IPS-18a (cell line): ENCODE data around the gene MICU2.

ENCODE experiments used
- H3K27ac ChIP-seq: one replicate; pipeline ENCODE4 v1.5.1; 2013; ENCODE audit warnings: low read length
- H3K27me3 ChIP-seq: one replicate; pipeline ENCODE4 v1.6.1; 2013; ENCODE audit warnings: mild to moderate bottlenecking, low read length; ENCODE audit not compliant: control insufficient read depth, insufficient read depth
- H3K36me3 ChIP-seq: one replicate; pipeline ENCODE4 v1.6.1; 2013; ENCODE audit warnings: low read depth, low read length; ENCODE audit not compliant: control insufficient read depth
- H3K4me1 ChIP-seq: one replicate; pipeline ENCODE4 v1.6.1; 2013; ENCODE audit warnings: low read depth, low read length; ENCODE audit not compliant: control insufficient read depth
- H3K4me3 ChIP-seq: one replicate; pipeline ENCODE4 v1.5.1; 2013; ENCODE audit warnings: low read length
- H3K9ac ChIP-seq: one replicate; pipeline ENCODE4 v1.6.1; 2013; ENCODE audit warnings: mild to moderate bottlenecking, low read length, moderate library complexity
- H3K9me3 ChIP-seq: one replicate; pipeline ENCODE4 v1.6.1; 2013; ENCODE audit warnings: low read depth, low read length; ENCODE audit not compliant: control insufficient read depth

The MICU2 gene

DNA sequence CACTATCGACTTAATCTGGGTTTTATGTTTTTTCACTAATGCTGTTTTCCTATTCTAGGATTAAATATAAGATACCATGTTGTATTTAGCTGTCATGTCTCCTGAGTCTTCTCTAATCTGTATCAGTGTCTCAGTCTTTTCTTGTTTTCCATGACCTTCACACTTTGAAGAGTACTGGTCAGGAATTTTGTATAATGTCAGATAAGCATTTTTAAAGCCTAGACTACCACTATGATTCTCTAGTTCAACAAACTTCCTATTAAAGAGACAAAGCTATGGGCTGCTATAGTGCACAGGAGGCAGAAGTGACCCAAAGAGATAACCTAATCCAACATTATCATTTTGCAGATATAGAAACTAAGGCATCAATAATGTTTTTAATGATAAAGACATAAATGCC lies 81.8 kb downstream of the MICU2 start:
- no peak overlapping the region for H3K27ac ChIP-seq
- no peak overlapping the region for H3K9ac ChIP-seq

DNA sequence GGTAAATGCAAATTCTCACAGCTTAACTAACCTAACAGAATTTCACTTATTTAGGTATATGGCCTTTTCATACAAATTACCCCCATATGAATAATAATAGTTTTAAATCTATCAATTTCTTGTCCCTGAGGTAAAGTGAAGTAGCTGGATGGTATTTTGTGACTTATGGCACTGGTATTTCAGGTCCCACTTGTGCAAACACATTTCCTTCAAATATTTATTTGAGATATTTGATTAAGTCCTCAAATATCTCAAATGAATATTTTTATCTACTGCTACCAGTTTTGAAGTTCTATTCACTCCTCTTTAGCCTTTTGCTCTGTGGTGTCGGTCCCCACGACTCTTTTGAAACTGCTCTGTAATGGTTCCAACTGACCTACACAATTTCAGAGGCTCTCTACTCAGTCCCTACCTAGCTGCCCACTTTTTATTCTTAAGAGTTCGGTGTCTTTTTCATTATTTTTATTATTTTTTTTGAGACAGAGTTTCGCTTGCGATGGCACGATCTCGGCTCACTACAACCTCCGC lies 85.3 kb downstream of the MICU2 start:
- H3K4me1 ChIP-seq = no peaks in the 10 kb centered on the region
- H3K9ac ChIP-seq = no peak overlapping the region
- no peaks in the 10 kb centered on the region for H3K27me3 ChIP-seq
- H3K27ac ChIP-seq = no peak overlapping the region
- H3K9me3 ChIP-seq = no peaks in the 10 kb centered on the region
- H3K4me3 ChIP-seq = no peak overlapping the region
- H3K36me3 ChIP-seq = peaks cover 4% of the 10 kb centered on the region

More for the DNA sequence above, 81.8 kb downstream of the MICU2 start:
- Histone ChIP-seq H3K36me3 (peaks cover 4% of the 10 kb centered on the region), H3K4me3 (no peak overlapping the region), H3K4me1 (no peaks in the 10 kb centered on the region), H3K9me3 (no peaks in the 10 kb centered on the region), H3K27me3 (no peaks in the 10 kb centered on the region)

DNA sequence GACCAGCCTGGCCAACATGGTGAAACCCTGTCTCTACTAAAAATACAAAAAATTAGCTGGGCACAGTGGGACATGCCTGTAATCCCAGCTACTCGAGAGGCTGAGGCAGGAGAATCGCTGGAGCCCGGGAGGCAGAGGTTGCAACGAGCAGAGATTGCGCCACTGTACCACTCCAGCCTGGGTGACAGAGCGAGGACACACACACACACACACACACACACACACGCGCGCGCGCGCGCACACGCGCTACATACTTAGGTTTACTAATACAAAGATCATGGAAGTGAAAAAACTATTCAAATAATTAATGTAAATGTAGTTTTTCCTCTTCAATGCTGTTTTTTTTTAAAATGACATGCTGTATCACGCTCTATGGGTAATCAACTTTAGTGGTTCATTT lies 86.4 kb downstream of the MICU2 start:
- no peaks in the 10 kb centered on the region for H3K4me1 ChIP-seq
- no peak overlapping the region for H3K27ac ChIP-seq
- no peak overlapping the region for H3K9ac ChIP-seq
- H3K36me3 ChIP-seq = peaks cover 9% of the 10 kb centered on the region
- H3K27me3 ChIP-seq = no peaks in the 10 kb centered on the region
- H3K4me3 ChIP-seq = no peak overlapping the region
- H3K9me3 ChIP-seq = no peaks in the 10 kb centered on the region

DNA sequence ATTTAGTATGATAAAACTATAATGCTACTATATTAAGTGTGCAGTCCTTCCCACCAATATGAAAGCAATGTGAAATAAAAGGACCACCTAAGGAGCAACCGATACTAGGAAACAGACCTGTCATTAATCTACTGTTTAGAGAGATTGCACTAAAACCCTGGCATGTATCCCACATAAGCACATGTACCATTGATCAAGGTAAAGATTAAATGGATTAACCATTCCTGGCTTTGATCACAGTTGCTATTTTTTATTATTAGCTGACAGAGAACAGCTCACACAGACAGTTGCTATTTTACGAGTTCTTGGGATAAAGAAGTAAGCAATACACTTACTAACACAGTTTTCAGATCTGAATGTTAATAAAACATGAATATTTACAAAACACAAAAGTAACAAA lies 87.2 kb downstream of the MICU2 start:
- H3K27ac ChIP-seq = no peak overlapping the region
- no peaks in the 10 kb centered on the region for H3K4me1 ChIP-seq
- H3K4me3 ChIP-seq = no peak overlapping the region
- H3K9ac ChIP-seq = no peak overlapping the region
- H3K36me3 ChIP-seq = peaks cover 9% of the 10 kb centered on the region
- H3K9me3 ChIP-seq = no peaks in the 10 kb centered on the region
- no peaks in the 10 kb centered on the region for H3K27me3 ChIP-seq

DNA sequence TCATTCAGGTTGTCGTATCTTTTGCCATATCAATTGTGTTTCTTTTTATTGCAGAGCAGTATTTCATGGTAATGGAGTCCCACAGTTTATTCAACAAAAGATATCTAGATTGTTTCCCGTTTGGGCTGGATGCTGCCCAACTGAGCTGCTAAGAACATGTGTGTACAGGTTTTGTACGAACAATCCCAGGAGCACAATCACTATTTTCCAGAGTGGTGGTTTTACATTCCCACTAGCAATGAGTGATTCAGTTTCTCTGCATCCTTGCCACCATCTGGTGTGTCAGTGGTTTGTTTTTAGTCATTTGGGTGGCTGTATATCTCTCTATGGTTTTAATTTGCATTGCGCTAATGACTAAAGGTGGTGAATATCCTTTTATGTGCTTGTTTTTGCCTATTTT lies 92.1 kb downstream of the MICU2 start:
- Histone ChIP-seq H3K9me3 (no peaks in the 10 kb centered on the region), H3K27ac (no peak overlapping the region), H3K36me3 (peaks cover 16% of the 10 kb centered on the region), H3K4me1 (no peaks in the 10 kb centered on the region), H3K4me3 (no peak overlapping the region), H3K9ac (no peak overlapping the region), H3K27me3 (no peaks in the 10 kb centered on the region)

DNA sequence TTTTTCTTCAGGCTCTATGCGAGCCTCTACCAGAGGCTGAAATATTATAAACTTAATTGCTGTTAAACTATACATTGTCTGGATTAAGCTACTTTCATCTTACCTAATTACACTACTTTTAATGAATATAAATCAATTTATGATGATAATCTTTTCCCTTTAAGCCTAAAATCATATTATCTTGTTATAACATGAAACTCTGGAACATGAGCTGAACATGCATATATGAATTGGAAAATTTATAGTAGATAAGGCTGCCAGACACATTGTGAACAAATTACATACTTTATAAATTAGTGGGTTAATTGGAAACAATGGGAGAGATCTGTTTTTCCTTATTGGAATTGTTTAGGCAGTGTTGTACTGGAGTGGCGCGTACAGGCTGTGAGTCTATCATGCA lies 99.6 kb downstream of the MICU2 start:
- Histone ChIP-seq H3K27ac (no peak overlapping the region), H3K9me3 (no peaks in the 10 kb centered on the region), H3K4me1 (no peaks in the 10 kb centered on the region), H3K27me3 (no peaks in the 10 kb centered on the region), H3K4me3 (no peak overlapping the region), H3K36me3 (peaks cover 7% of the 10 kb centered on the region), H3K9ac (no peak overlapping the region)

DNA sequence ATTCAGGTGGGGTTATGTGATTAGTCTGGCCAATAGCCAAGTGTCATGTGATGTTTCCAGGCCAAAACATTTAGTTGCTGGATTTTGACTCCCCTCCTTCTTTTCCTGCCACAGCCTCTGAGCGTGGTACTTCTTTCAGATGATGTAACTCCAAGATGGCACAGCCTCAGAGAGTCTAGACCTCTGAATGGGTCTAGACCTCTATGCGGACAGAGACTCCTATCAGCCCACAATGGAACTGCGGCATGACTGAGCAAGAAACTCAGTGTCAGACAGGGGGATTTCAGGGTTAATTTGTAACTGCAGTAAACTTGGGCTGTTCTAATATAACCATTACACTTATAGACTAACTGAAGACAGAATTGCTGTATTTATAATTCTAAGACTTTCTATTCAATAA lies 102.3 kb downstream of the MICU2 start:
- Histone ChIP-seq H3K27me3 (no peaks in the 10 kb centered on the region), H3K4me3 (no peak overlapping the region), H3K36me3 (no peaks in the 10 kb centered on the region), H3K27ac (no peak overlapping the region), H3K9me3 (no peaks in the 10 kb centered on the region), H3K4me1 (no peaks in the 10 kb centered on the region), H3K9ac (no peak overlapping the region)

DNA sequence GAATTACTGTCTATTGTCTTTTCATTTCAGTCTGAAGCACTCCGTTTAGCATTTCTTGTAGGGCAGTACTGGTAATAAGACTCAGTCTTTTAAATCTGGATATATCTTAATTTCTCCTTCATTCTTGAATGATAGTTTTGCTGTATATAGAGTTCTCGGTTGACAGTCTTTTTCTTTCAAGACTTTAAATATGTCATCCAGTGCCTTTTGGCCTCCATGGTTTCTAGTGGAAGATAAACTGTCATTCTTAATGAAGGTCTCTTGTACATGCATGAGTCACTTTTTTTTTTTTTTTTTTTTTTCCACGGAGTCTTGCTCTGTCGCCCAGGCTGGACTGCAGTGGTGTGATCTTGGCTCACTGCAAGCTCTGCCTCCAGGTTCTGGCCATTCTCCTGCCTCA lies 117.6 kb downstream of the MICU2 start:
- H3K27ac ChIP-seq = no peak overlapping the region
- H3K36me3 ChIP-seq = no peaks in the 10 kb centered on the region
- no peaks in the 10 kb centered on the region for H3K27me3 ChIP-seq
- no peak overlapping the region for H3K4me3 ChIP-seq
- peaks cover 9% of the 10 kb centered on the region for H3K9me3 ChIP-seq
- H3K4me1 ChIP-seq = no peaks in the 10 kb centered on the region
- no peak overlapping the region for H3K9ac ChIP-seq

DNA sequence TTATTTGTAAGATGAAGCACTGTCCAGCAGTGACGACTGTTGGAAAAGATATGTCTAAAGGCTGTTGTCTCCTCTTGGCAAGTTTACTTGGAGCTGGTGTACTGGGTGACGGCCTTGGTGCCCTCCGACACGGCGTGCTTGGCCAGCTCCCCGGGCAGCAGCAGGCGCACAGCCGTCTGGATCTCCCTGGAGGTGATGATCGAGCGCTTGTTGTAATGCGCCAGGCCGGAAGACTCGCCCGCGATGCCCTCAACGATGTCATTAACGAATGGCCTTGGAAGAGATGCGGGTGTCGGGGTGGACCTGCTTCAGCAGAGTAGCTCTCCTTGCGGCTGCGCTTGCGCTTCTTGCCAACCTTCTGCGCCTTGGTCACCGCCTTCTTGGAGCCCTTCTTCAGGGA lies 120.2 kb downstream of the MICU2 start:
- no peaks in the 10 kb centered on the region for H3K36me3 ChIP-seq
- H3K9ac ChIP-seq = no peak overlapping the region
- no peak overlapping the region for H3K27ac ChIP-seq
- H3K27me3 ChIP-seq = no peaks in the 10 kb centered on the region
- H3K4me3 ChIP-seq = no peak overlapping the region
- H3K4me1 ChIP-seq = no peaks in the 10 kb centered on the region
- peaks cover 9% of the 10 kb centered on the region for H3K9me3 ChIP-seq

DNA sequence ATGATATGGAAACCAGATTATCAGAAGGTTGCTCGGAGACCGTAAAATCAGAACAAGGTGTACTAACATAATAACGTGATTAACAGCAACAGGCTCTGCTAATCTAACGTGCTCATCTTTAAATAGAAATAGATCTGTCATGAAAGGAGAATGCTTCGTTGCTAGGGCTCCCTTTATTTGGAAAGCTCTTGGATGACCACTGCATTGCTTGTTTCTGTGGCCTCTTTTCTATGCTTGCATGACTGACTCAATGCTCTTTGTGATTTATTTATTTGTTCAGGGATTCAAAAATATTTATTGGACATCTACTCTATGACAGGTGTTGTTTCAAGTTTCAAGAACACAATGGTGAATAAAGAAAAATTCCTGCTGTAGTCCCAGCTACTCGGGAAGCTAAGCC lies 122.6 kb downstream of the MICU2 start:
- Histone ChIP-seq H3K9me3 (no peaks in the 10 kb centered on the region), H3K36me3 (no peaks in the 10 kb centered on the region), H3K27me3 (no peaks in the 10 kb centered on the region), H3K4me3 (no peak overlapping the region), H3K9ac (no peak overlapping the region), H3K27ac (no peak overlapping the region), H3K4me1 (no peaks in the 10 kb centered on the region)

DNA sequence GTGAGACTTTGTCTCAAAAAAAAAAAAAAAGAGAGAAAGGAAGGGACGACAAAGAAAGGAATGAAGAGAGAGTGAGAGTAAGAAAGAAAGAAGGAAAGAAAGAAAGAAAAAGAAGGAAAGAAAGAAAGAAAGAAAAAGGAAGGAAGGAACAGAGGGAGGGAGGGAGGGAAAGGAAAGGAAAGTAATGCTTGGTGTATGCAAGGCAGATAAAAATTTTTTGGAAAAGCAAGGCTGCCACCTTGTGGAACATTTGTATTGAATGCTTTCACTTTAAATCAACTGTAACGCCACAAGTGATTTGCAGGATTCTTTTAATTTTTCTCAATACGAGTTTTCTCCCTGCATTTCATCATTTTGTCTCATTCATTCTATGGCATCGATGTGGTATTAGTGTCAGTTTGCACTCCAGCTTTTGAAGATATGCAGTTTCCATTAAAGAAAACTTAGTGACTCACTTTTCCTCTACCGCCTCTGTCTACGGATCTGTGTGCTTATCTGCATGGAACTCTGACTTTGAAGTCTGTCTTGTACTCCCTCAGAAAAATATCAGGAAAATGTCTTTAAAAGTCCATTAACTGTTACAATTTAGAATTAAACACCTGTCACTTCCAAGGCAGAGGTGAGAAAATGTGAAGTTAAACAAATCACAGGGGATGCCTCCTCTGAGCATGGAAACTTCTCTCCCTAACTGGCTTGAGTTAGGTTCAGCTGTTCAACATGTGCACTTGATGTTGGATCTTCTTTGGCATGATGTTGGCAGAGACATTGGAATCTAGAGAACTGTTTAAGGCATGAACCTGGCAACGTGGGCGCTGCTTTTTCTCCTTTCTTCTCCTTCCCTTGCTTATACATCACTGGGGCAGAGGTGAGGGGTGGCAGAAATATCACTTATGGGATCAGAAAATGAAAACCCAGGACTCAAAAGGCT lies 124.8 kb downstream of the MICU2 start:
- Histone ChIP-seq H3K9ac (no peak overlapping the region), H3K27me3 (no peaks in the 10 kb centered on the region), H3K4me3 (no peak overlapping the region), H3K4me1 (no peaks in the 10 kb centered on the region), H3K27ac (no peak overlapping the region), H3K36me3 (no peaks in the 10 kb centered on the region), H3K9me3 (no peaks in the 10 kb centered on the region)

DNA sequence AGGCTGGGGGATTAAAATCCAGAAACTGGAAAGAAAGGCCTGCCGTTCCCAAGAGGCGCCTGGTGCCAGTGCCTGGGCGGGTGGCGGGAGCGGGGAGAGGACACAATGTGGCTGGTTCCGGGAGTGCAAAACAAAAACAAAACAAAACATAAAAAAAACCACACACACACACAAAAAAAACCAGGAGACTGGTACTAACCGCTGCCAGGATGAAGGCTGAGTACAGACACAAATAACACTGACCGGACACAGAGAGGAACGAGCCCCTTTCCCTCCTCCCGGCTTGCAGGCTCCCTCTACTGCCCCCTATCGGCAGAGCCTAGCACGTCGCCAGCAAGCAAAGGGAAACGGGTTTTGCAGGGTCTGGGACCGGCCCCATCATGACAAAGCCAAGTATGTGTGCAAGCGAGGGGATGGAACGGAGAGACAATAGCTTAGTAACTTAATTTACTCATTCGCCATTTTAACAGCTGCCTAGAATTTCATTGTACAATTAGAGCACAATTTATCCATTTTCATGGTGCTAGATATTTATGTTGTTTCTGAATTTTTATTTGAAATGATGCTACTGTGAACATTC lies 127.0 kb downstream of the MICU2 start:
- Histone ChIP-seq H3K27ac (no peak overlapping the region), H3K4me3 (peak overlapping the region; percentile 26), H3K9ac (peak overlapping the region; percentile 3)

More for the DNA sequence above, 127.0 kb downstream of the MICU2 start:
- H3K4me1 ChIP-seq = no peaks in the 10 kb centered on the region
- H3K9me3 ChIP-seq = no peaks in the 10 kb centered on the region
- no peaks in the 10 kb centered on the region for H3K36me3 ChIP-seq
- no peaks in the 10 kb centered on the region for H3K27me3 ChIP-seq
